ENCODE measurements around the gene CDAN1.

The CDAN1 gene, protein sequence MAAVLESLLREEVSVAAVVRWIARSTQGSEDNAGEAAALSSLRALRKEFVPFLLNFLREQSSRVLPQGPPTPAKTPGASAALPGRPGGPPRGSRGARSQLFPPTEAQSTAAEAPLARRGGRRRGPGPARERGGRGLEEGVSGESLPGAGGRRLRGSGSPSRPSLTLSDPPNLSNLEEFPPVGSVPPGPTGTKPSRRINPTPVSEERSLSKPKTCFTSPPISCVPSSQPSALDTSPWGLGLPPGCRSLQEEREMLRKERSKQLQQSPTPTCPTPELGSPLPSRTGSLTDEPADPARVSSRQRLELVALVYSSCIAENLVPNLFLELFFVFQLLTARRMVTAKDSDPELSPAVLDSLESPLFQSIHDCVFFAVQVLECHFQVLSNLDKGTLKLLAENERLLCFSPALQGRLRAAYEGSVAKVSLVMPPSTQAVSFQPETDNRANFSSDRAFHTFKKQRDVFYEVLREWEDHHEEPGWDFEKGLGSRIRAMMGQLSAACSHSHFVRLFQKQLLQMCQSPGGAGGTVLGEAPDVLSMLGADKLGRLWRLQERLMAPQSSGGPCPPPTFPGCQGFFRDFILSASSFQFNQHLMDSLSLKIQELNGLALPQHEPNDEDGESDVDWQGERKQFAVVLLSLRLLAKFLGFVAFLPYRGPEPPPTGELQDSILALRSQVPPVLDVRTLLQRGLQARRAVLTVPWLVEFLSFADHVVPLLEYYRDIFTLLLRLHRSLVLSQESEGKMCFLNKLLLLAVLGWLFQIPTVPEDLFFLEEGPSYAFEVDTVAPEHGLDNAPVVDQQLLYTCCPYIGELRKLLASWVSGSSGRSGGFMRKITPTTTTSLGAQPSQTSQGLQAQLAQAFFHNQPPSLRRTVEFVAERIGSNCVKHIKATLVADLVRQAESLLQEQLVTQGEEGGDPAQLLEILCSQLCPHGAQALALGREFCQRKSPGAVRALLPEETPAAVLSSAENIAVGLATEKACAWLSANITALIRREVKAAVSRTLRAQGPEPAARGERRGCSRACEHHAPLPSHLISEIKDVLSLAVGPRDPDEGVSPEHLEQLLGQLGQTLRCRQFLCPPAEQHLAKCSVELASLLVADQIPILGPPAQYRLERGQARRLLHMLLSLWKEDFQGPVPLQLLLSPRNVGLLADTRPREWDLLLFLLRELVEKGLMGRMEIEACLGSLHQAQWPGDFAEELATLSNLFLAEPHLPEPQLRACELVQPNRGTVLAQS
- long read RNA-seq, partial matches to known transcripts = 6 of 13 reads
- long read RNA-seq, other reads (novel, unspliced or antisense) = 6 of 13 reads

DNA sequence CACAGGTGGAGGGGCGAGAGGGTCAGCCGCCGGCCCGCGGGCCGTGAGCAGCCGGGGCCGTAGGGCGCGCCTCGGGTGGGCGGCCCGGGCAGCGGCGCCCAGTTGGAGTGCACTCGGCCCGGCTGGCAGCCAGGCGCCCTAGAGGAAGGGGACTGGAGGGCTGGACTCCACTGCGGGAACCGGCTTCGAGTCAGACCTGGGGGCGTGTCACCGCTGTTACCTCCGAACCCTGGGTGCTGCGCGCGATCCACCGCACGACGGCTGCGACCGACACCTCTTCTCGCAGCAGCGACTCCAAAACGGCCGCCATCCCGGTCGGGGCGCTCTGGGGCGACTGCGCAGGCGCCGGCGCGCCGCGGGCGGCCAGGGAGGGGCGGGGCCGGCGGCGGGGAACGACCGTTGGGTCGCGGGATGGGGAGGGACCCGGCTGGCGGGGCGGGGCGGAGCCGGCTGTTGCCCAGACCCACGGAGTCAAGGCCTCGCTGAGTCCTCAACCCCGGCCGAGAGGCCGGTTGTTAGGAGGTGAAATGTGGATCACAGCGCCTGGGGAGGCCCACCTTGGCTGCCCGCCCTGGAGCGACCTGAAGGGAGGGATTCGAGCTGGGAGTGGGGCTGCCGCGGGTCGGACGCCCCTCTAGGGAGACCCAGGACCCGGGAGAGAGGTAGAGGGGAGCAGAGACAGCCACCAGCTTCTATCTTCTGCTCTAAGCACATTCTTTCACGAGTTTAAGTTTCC, at the start of gene CDAN1:
Gene CDAN1 (minus strand): TSS at position 336 of the 736 bp plus-strand sequence. CDS start 26 bp downstream, at position 310.
- Histone ChIP-seq H3K27ac (replicated peaks) (peak within 1 kb of the TSS; percentile 86), H3K4me3 (replicated peaks; ENCODE audit: insufficient read depth, low read length) (peak within 1 kb of the TSS; percentile 79), H3K27me3 (ENCODE audit: insufficient read depth, poor library complexity, severe bottlenecking) (no peaks in the 10 kb centered on the region)
- TF ChIP-seq SPI1 (IDR thresholded peaks at IDR 0.05; ENCODE audit: borderline replicate concordance, low read depth) (no peak), POLR2AphosphoS5 (IDR thresholded peaks at IDR 0.05; ENCODE audit: low read depth) (no peak; the same call in 1 of the 2 replicates), REST (IDR thresholded peaks at IDR 0.05; ENCODE audit: insufficient replicate concordance, low read depth) (no peak), CTCF (IDR thresholded peaks at IDR 0.05; ENCODE audit: insufficient read depth, low read length) (no peak), GABPA (IDR thresholded peaks at IDR 0.05; ENCODE audit: low read depth) (no peak)
- peak; percentile 71 to 89 for DNase-seq (ENCODE audit: low read depth in 1 of 2, low spot score in 1 of 2)

GRCh38 chr15:42785569-42785968, 48.6 kb upstream of the CDAN1 start:
- Histone ChIP-seq H3K27me3 (ENCODE audit: insufficient read depth, poor library complexity, severe bottlenecking) (no peaks in the 10 kb centered on the region), H3K4me3 (replicated peaks; ENCODE audit: insufficient read depth, low read length) (no peak overlapping the region), H3K27ac (replicated peaks) (no peak overlapping the region)
- TF ChIP-seq SPI1 (IDR thresholded peaks at IDR 0.05; ENCODE audit: borderline replicate concordance, low read depth) (no peak), POLR2AphosphoS5 (IDR thresholded peaks at IDR 0.05; ENCODE audit: low read depth) (no peak), REST (IDR thresholded peaks at IDR 0.05; ENCODE audit: insufficient replicate concordance, low read depth) (no peak), GABPA (IDR thresholded peaks at IDR 0.05; ENCODE audit: low read depth) (no peak), CTCF (IDR thresholded peaks at IDR 0.05; ENCODE audit: insufficient read depth, low read length) (no peak)
- DNase-seq (ENCODE audit: low read depth in 1 of 2, low spot score in 1 of 2) = no peak

DNA sequence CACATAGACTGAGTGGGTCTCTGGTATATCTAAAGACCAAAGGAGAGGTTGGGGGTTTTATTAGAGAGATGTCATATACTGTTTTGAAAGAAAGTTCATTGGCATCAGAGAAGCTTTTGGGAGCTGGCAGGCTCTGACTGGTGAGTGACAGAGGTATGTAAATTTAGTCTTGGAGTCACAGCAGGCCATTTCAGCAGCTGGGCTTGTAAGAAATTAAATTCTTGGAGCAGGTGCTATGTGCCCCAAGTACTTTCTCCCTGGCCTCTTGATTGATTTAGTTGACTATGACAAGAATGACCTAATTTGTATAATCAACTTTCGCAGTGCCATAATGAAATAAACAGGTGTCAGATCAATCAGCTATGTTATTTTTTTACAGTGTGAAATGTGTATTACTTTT, 47.8 kb upstream of the CDAN1 start:
- no peaks in the 10 kb centered on the region for H3K27me3 ChIP-seq (ENCODE audit: insufficient read depth, poor library complexity, severe bottlenecking)
- no peak for TF ChIP-seq POLR2AphosphoS5 (IDR thresholded peaks at IDR 0.05; ENCODE audit: low read depth)
- no peak for TF ChIP-seq GABPA (IDR thresholded peaks at IDR 0.05; ENCODE audit: low read depth)
- TF ChIP-seq REST (IDR thresholded peaks at IDR 0.05; ENCODE audit: insufficient replicate concordance, low read depth) = no peak
- no peak for TF ChIP-seq SPI1 (IDR thresholded peaks at IDR 0.05; ENCODE audit: borderline replicate concordance, low read depth)
- no peak for TF ChIP-seq CTCF (IDR thresholded peaks at IDR 0.05; ENCODE audit: insufficient read depth, low read length)
- no peak overlapping the region for H3K27ac ChIP-seq (replicated peaks)
- DNase-seq (ENCODE audit: low read depth in 1 of 2, low spot score in 1 of 2) = no peak
- no peak overlapping the region for H3K4me3 ChIP-seq (replicated peaks; ENCODE audit: insufficient read depth, low read length)
